Endothelial cell of umbilical vein (primary cell): ENCODE measurements around the gene PDCD2.
"Not testable (repeated sequence)": the region's sequence is repeated elsewhere in the genome, so short reads cannot be mapped to it uniquely, and the experiment has no call there.

Experiments
- EZH2 ChIP-seq: IDR thresholded peaks from 2 replicates; pipeline ENCODE4 v1.6.1; 2012; ENCODE audit warnings: borderline replicate concordance, low read depth, mild to moderate bottlenecking, moderate library complexity, low read length, inconsistent platforms; ENCODE audit not compliant: severe bottlenecking
- POLR2AphosphoS5 ChIP-seq: IDR thresholded peaks from 2 replicates; pipeline ENCODE4 v1.6.1; 2012; ENCODE audit warnings: low read depth, mild to moderate bottlenecking, control low read depth, low read length, moderate library complexity; ENCODE audit not compliant: insufficient read depth

DNA sequence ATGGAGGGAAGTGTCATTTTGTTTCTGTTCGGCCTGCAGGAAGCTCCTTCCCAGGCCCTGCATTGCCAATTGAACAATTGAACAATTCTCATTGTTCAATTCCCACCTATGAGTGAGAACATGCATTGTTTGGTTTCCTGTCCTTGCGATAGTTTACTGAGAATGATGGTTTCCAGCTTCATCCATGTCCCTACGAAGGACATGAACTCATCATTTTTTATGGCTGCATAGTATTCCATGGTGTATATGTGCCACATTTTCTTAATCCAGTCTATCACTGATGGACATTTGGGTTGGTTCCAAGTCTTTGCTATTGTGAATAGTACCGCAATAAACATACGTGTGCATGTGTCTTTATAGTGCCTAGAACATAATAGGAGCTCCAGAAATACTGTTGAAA is 56.4 kb downstream of the PDCD2 start:
- TF ChIP-seq EZH2, POLR2AphosphoS5: not testable (repeated sequence)
